H1 (cell line): ENCODE measurements around the gene GANC. TPM values are rescaled to one million over a fixed set of nuclear protein-coding genes. Genes with fewer than 3 reads are reported as not detected.
A peak's percentile ranks its signal among the peaks of the same experiment; 100 is the strongest.

Source experiments
- CTCF ChIA-PET: fragments of 300-600 bp; sonication (Branson Sonifier 250); formaldehyde crosslinking; loops from one replicate; lab custom pipeline; 2021; ENCODE audit not compliant: partially characterized antibody; lab: Charles Lee
- POLR2A ChIA-PET: fragments of 300-600 bp; sonication (Branson Sonifier 250); formaldehyde crosslinking; loops from one replicate; lab custom pipeline; 2021; ENCODE audit warnings: inconsistent platforms; ENCODE audit not compliant: partially characterized antibody; lab: Charles Lee
- DNase-seq, 2 experiments: peaks; one replicate each; pipeline versions ENCODE4 v3.0.0 to v3.0.0-alpha.2; 2010 to 2022; ENCODE audit warnings: low spot score in 2 of 2, low read depth in 1 of 2, mixed read lengths in 1 of 2
- FAIRE-seq: peaks from 2 replicates; lab custom pipeline; 2011; peaks lifted over from hg19 to GRCh38; lab: Jason Lieb, UNC
- H2AFZ ChIP-seq: 2 replicates; pipeline ENCODE4 v1.8.1; 2012; ENCODE audit warnings: low read length, inconsistent platforms
- H2AK5ac ChIP-seq: 2 replicates; pipeline ENCODE4 v1.6.1; 2013; ENCODE audit warnings: low read depth, low read length
- H2BK120ac ChIP-seq: replicated peaks from 2 replicates; pipeline ENCODE3; 2013; ENCODE audit warnings: low read depth, low read length, inconsistent platforms
- H2BK12ac ChIP-seq: 2 replicates; pipeline ENCODE4 v1.6.1; 2013; ENCODE audit warnings: low read depth, low read length
- H2BK15ac ChIP-seq: 2 replicates; pipeline ENCODE4 v1.6.1; 2013; ENCODE audit warnings: low read length
- H2BK20ac ChIP-seq: 2 replicates; pipeline ENCODE4 v1.6.1; 2013; ENCODE audit warnings: low read length
- H2BK5ac ChIP-seq: 2 replicates; pipeline ENCODE4 v1.6.1; 2013; ENCODE audit warnings: low read depth, low read length
- H3K14ac ChIP-seq: 2 replicates; pipeline ENCODE4 v1.6.1; 2013; ENCODE audit warnings: inconsistent platforms; ENCODE audit not compliant: insufficient read length
- H3K18ac ChIP-seq: 2 replicates; pipeline ENCODE4 v1.6.1; 2013; ENCODE audit warnings: low read length; ENCODE audit errors: extremely low read depth
- H3K23ac ChIP-seq: 2 replicates; pipeline ENCODE4 v1.6.1; 2013; ENCODE audit warnings: inconsistent platforms; ENCODE audit not compliant: insufficient read length
- H3K23me2 ChIP-seq: 2 replicates; pipeline ENCODE4 v1.6.1; 2013; ENCODE audit warnings: low read depth, low read length
- H3K27ac ChIP-seq: 2 replicates; pipeline ENCODE4 v1.6.1; 2011; ENCODE audit warnings: low read depth, low read length, inconsistent platforms
- H3K27me3 ChIP-seq, 4 experiments: replicated peaks in 1 of 4; 1 replicate in 1 of 4; 2 replicates in 3 of 4; pipeline versions ENCODE4 v1.6.1 to v1.8.1; 2011 to 2013; ENCODE audit warnings: low read length in 3 of 4, mild to moderate bottlenecking in 3 of 4, inconsistent platforms in 2 of 4, mixed read lengths in 2 of 4, moderate library complexity in 1 of 4; ENCODE audit not compliant: control insufficient read depth in 3 of 4, insufficient read depth in 3 of 4; ENCODE audit errors: extremely low read depth in 1 of 4
- H3K36me3 ChIP-seq, 4 experiments: 2 replicates each; pipeline versions ENCODE4 v1.6.1 to v1.8.1; 2011 to 2013; ENCODE audit warnings: mild to moderate bottlenecking in 4 of 4, low read length in 3 of 4, moderate library complexity in 2 of 4, control low read depth in 1 of 4, inconsistent platforms in 1 of 4; ENCODE audit not compliant: insufficient read depth in 4 of 4, control insufficient read depth in 2 of 4
- H3K4ac ChIP-seq: replicated peaks from 2 replicates; pipeline ENCODE3; 2013; ENCODE audit warnings: low read length, low read depth, mixed read lengths, inconsistent platforms; ENCODE audit not compliant: insufficient read length
- H3K4me1 ChIP-seq, 4 experiments: replicated peaks in 1 of 4; 1 replicate in 1 of 4; 2 replicates in 3 of 4; pipeline versions ENCODE4 v1.6.1 to v1.8.1; 2011 to 2013; ENCODE audit warnings: low read length in 3 of 4, inconsistent platforms in 2 of 4, mixed read lengths in 1 of 4; ENCODE audit not compliant: insufficient read depth in 4 of 4, control insufficient read depth in 3 of 4
- H3K4me2 ChIP-seq, 2 experiments: 2 replicates each; pipeline versions ENCODE4 v1.6.1 to v1.8.1; 2011 to 2013; ENCODE audit warnings: low read depth in 2 of 2, low read length in 2 of 2, control low read depth in 1 of 2, inconsistent platforms in 1 of 2, mild to moderate bottlenecking in 1 of 2; ENCODE audit not compliant: insufficient read depth in 1 of 2
- H3K4me3 ChIP-seq, 4 experiments: fragments of 200-600, 300-600 bp in 1 of 4; sonication (generic), shearing (Covaris generic), sonication (Bioruptor Twin) in 1 of 4; 2 replicates each; pipeline versions ENCODE4 v1.5.1 to v1.8.1; 2011 to 2016; ENCODE audit warnings: low read length in 4 of 4, low read depth in 3 of 4, control low read depth in 2 of 4, inconsistent platforms in 2 of 4, mild to moderate bottlenecking in 2 of 4, mixed read lengths in 1 of 4, moderate library complexity in 1 of 4; ENCODE audit not compliant: insufficient read depth in 2 of 4; ENCODE audit errors: extremely low read depth in 1 of 4
- H3K56ac ChIP-seq: replicated peaks from 2 replicates; pipeline ENCODE3; 2013; ENCODE audit warnings: low read depth, mild to moderate bottlenecking, mixed read lengths, low read length, inconsistent platforms; ENCODE audit not compliant: insufficient read length
- H3K79me1 ChIP-seq: 2 replicates; pipeline ENCODE4 v1.6.1; 2013; ENCODE audit warnings: low read depth, low read length, control low read depth
- H3K79me2 ChIP-seq, 2 experiments: 2 replicates each; pipeline versions ENCODE4 v1.6.1 to v1.8.1; 2012 to 2013; ENCODE audit warnings: low read length in 2 of 2, mild to moderate bottlenecking in 2 of 2, inconsistent platforms in 1 of 2; ENCODE audit not compliant: insufficient read depth in 2 of 2, control insufficient read depth in 1 of 2
- H3K9ac ChIP-seq, 4 experiments: replicated peaks in 1 of 4; 1 replicate in 1 of 4; 2 replicates in 3 of 4; pipeline versions ENCODE4 v1.6.1 to v1.8.1; 2011 to 2013; ENCODE audit warnings: low read depth in 3 of 4, low read length in 3 of 4, control low read depth in 2 of 4, mild to moderate bottlenecking in 2 of 4, moderate library complexity in 2 of 4, inconsistent platforms in 1 of 4; ENCODE audit errors: extremely low read depth in 1 of 4
- H3K9me3 ChIP-seq, 2 experiments: 2 replicates each; pipeline versions ENCODE4 v1.6.1 to v1.8.1; 2012 to 2013; ENCODE audit warnings: mild to moderate bottlenecking in 2 of 2, moderate library complexity in 2 of 2, control low read depth in 1 of 2, inconsistent platforms in 1 of 2, low read depth in 1 of 2, low read length in 1 of 2, mixed read lengths in 1 of 2; ENCODE audit not compliant: insufficient read depth in 2 of 2
- H4K20me1 ChIP-seq, 2 experiments: replicated peaks in 1 of 2; 2 replicates each; pipeline versions ENCODE3 to v1.8.1; 2011 to 2013; ENCODE audit warnings: inconsistent platforms in 2 of 2, low read length in 2 of 2, mild to moderate bottlenecking in 1 of 2; ENCODE audit not compliant: insufficient read depth in 2 of 2, control insufficient read depth in 1 of 2
- H4K5ac ChIP-seq: 2 replicates; pipeline ENCODE4 v1.6.1; 2013; ENCODE audit warnings: low read length, low read depth, mixed read lengths, inconsistent platforms; ENCODE audit not compliant: insufficient read length
- H4K8ac ChIP-seq: 2 replicates; pipeline ENCODE4 v1.8.0; 2013; ENCODE audit warnings: mild to moderate bottlenecking, moderate library complexity, low read length, inconsistent platforms; ENCODE audit not compliant: insufficient read depth; ENCODE audit errors: extremely low read depth
- H4K91ac ChIP-seq: replicated peaks from 2 replicates; pipeline ENCODE3; 2013; ENCODE audit warnings: low read length, mixed read lengths, inconsistent platforms; ENCODE audit not compliant: insufficient read length
- CEBPB ChIP-seq: IDR thresholded peaks from 2 replicates; pipeline ENCODE4 v1.6.1; 2012; ENCODE audit warnings: low read depth, low read length
- GTF2F1 ChIP-seq: IDR thresholded peaks from 2 replicates; pipeline ENCODE4 v1.6.1; 2012; ENCODE audit warnings: low read depth, low read length, improper control_type of control experiment, borderline replicate concordance
- POU5F1 ChIP-seq: IDR thresholded peaks from 2 replicates; pipeline ENCODE4 v1.6.1; 2011; ENCODE audit warnings: low read depth, mild to moderate bottlenecking, low read length, moderate library complexity
- SIN3A ChIP-seq, 2 experiments: IDR thresholded peaks in 1 of 2; conservative IDR thresholded peaks in 1 of 2; 2 replicates each; pipeline ENCODE4 v1.6.1; 2011 to 2012; ENCODE audit warnings: low read length in 2 of 2, improper control_type of control experiment in 1 of 2, low read depth in 1 of 2, mild to moderate bottlenecking in 1 of 2
- SP1 ChIP-seq: IDR thresholded peaks from 2 replicates; pipeline ENCODE4 v1.6.1; 2011; ENCODE audit warnings: low read depth, low read length
- WGBS, 2 experiments: shearing (Covaris generic) in 1 of 2; methylation state at CpG; one replicate each; pipeline versions ENCODE4 v1.1.6 to v1.1.7; 2013 to 2015; ENCODE audit warnings: low lambda C conversion rate in 2 of 2, mixed read lengths in 2 of 2, inconsistent platforms in 1 of 2, low coverage in 1 of 2, missing lambda C conversion rate in 1 of 2; ENCODE audit not compliant: insufficient replicate concordance in 2 of 2, insufficient coverage in 1 of 2, insufficient read length in 1 of 2; ENCODE audit errors: extremely low coverage in 1 of 2, missing lambda C conversion rate in 1 of 2; 5-methylcytosine and 5-hydroxymethylcytosine counted together
- polyA plus RNA-seq, 7 experiments: library from polyadenylated mRNA; depleted of rRNA in 3 of 7; stranded (reverse) in 5 of 7; unstranded in 2 of 7; fragments of >200 nt in 5 of 7; fragments of 200-250 nt in 2 of 7; gene quantifications; 1 replicate in 5 of 7; 2 replicates in 1 of 7; 4 replicates in 1 of 7; pipeline versions ENCODE4 v1.2.1 to v1.2.3, GENCODE V29; 2011 to 2013; ENCODE audit warnings: missing spikeins in 2 of 7, mixed read lengths in 2 of 7
- total RNA-seq: library from RNA; stranded (reverse); fragmentation: NEBNext Ultra II Directional; extraction: Animal tissue kit (Norgen Biotek cat#: 25700); gene quantifications from 2 replicates; pipeline ENCODE4 v1.2.1, GENCODE V29; 2021
- TF ChIP-seq, protein P1 (sequence below): IDR thresholded peaks from 2 replicates; pipeline ENCODE4 v1.6.1; 2012; ENCODE audit warnings: inconsistent platforms

Gene GANC
- total and polyA plus RNA-seq, 2 of the 8 experiments (the other 6 are each of a cell fraction or from before 2014, with no cell fraction given) = 6.8 to 14.4 TPM

DNA sequence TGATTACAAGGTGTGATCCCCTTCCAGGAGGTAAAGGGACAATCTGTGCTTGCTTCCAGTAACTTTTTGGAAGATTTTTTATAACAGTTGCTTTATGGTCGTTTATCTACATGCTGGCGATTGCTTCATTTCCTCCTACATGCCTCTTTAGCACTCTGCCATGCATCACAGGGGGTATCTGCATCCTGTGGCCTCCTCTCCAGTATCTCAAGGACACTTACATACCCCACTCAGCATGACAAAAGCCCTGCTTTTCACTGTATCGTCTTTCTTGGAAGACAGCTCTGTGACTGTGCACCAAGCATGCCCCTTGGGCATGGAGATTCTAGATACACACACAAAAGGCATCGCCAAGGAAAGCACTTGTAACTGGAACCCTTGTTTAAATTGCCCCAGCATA is 111.6 kb downstream of the GANC start:
- H2BK120ac ChIP-seq = no peak overlapping the region
- H3K27me3 ChIP-seq = no peaks in the 10 kb centered on the region
- no peak overlapping the region for H3K56ac ChIP-seq
- FAIRE-seq (peak; percentile 55), DNase-seq (peak in 1 of 2 experiments; percentile 13)
- no peaks in the 10 kb centered on the region for H4K20me1 ChIP-seq
- peak overlapping the region; percentile 99 for H2BK20ac ChIP-seq
- no peak overlapping the region for H4K91ac ChIP-seq
- no peak overlapping the region for H3K18ac ChIP-seq
- H2AFZ ChIP-seq = peak overlapping the region; percentile 7; the same call in 1 of the 2 replicates
- peak overlapping the region; percentile 44 to 55; a peak in 3 of 4 replicates for H3K4me2 ChIP-seq
- POLR2A ChIA-PET = interaction anchor here (1.0 to 2.6 kb wide), 4 partner anchors 20 to 235 kb away, joined by 3 to 10 read pairs (median 3); partner anchors contain the start of genes GANC and TMEM87A
- no peak overlapping the region for H3K27ac ChIP-seq
- H3K4me3 ChIP-seq = no peak overlapping the region; a peak in 1 of 8 replicates
- 42% methylated on average over 4 of the region's 4 CpGs; no CpG with 5 or more reads in 1 of the 2 experiments for WGBS, 2 experiments
- H2AK5ac ChIP-seq = no peak overlapping the region
- H2BK5ac ChIP-seq = peak overlapping the region; percentile 40; the same call in 1 of the 2 replicates
- H3K36me3 ChIP-seq = no peaks in the 10 kb centered on the region
- H3K4ac ChIP-seq = no peak overlapping the region
- H3K9me3 ChIP-seq = no peaks in the 10 kb centered on the region
- H3K9ac ChIP-seq = no peak overlapping the region
- H3K4me1 ChIP-seq = peaks cover 0 to 12% (median 4%) of the 10 kb centered on the region in 4 experiments; a peak in 5 of 7 replicates
- H3K79me2 ChIP-seq = no peaks in the 10 kb centered on the region
- no peak overlapping the region for H4K5ac ChIP-seq
- H3K79me1 ChIP-seq = no peaks in the 10 kb centered on the region
- H3K23ac ChIP-seq = no peak overlapping the region
- 0 out of 2 replicates have a peak overlapping the region, but pooled peaks have one; percentile 44 for H2BK12ac ChIP-seq
- CTCF ChIA-PET = interaction anchor here (0.6 to 5.7 kb wide), 49 partner anchors 8 to 483 kb away, joined by 3 to 34 read pairs (median 5); partner anchors contain the start of genes PLA2G4F and VPS39
- no peaks in the 10 kb centered on the region for H3K23me2 ChIP-seq
- no peak overlapping the region for H3K14ac ChIP-seq
- no peak overlapping the region; the same call in 1 of the 2 replicates for H2BK15ac ChIP-seq
- peak; percentile 82 for TF ChIP-seq CEBPB
- no peak for TF ChIP-seq SP1
- TF ChIP-seq, protein P1, sequence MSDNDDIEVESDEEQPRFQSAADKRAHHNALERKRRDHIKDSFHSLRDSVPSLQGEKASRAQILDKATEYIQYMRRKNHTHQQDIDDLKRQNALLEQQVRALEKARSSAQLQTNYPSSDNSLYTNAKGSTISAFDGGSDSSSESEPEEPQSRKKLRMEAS = no peak
- TF ChIP-seq SIN3A (conservative IDR thresholded peaks at IDR 0.05 in 1 of 2, IDR thresholded peaks at IDR 0.05 in 1 of 2; ENCODE audit: low read depth in 1 of 2, low read length in 2 of 2) = 0 out of 4 replicates have a peak, but pooled peaks of 1 of the 2 experiments have one; percentile 6
- no peak for TF ChIP-seq GTF2F1
- 0 out of 2 replicates have a peak, but pooled peaks have one; percentile 41 for TF ChIP-seq POU5F1
- TF ChIP-seq, all 59 proteins: peak for 3
- H4K8ac ChIP-seq = no peak overlapping the region
